Left lung (tissue), 10 donors: ENCODE measurements around the gene ARIH2. TPM values are rescaled to one million over a fixed set of nuclear protein-coding genes. Genes with fewer than 3 reads are reported as not detected.

ENCODE experiments used
- ATAC-seq: fragments of 200-7000 bp; cut with Tn5 transposase; one replicate; pipeline ENCODE4 v1.9.1; 2020; ENCODE audit warnings: moderate library complexity
- DNase-seq, 4 donors: peaks; one replicate each; pipeline ENCODE4 v3.0.0-alpha.2; 2013 to 2020
- H3K27ac ChIP-seq, 2 donors: fragments of 200-600 bp; sonication (generic) in 1 of 2; one replicate each; pipeline versions ENCODE4 v1.5.0 to v1.8.0; 2020 to 2021
- H3K27me3 ChIP-seq, 2 donors: fragments of 200-600 bp; sonication (generic) in 1 of 2; one replicate each; pipeline versions ENCODE4 v1.5.0 to v1.8.0; 2020 to 2021
- H3K36me3 ChIP-seq, 2 donors: fragments of 200-600 bp; sonication (generic) in 1 of 2; one replicate each; pipeline versions ENCODE4 v1.5.0 to v1.8.0; 2020 to 2021
- H3K4me1 ChIP-seq, 2 donors: fragments of 200-600 bp; one replicate each; pipeline ENCODE4 v1.8.0; 2021
- H3K4me3 ChIP-seq, 2 donors: fragments of 200-600 bp; sonication (generic) in 1 of 2; one replicate each; pipeline versions ENCODE4 v1.5.0 to v1.8.0; 2020 to 2021; ENCODE audit warnings: mild to moderate bottlenecking in 1 of 2
- H3K9me3 ChIP-seq, 2 donors: fragments of 200-600 bp; sonication (generic) in 1 of 2; one replicate each; pipeline versions ENCODE4 v1.5.0 to v1.8.0; 2020 to 2021
- CTCF ChIP-seq, 2 donors: fragments of 200-600 bp; sonication (generic) in 1 of 2; IDR thresholded peaks; one replicate each; pipeline versions ENCODE4 v1.5.0 to v1.8.0; 2021; ENCODE audit warnings: antibody characterized with exemption in 2 of 2
- intact Hi-C, 2 donors: fragments of 100-400 bp; cut with DNase I; formaldehyde crosslinking; loops; one replicate each; pipeline versions ENCODE4 v1.11.2 to v1.14.2; 2022
- polyA plus RNA-seq, 6 donors: library from polyadenylated mRNA; unstranded; fragments of 120-200 nt; gene quantifications; one replicate each; pipeline ENCODE4 v1.2.1, GENCODE V29; 2013; ENCODE audit not compliant: insufficient read length in 6 of 6
- total RNA-seq, 2 donors: library from RNA; stranded (reverse); fragmentation: NEBNext Ultra II Directional; extraction: Animal tissue kit (Norgen Biotek cat#: 25700); gene quantifications; one replicate each; pipeline ENCODE4 v1.2.1, GENCODE V29; 2021
- donor health status: DM: no; HTN: yes; CAD: no.
- donor health status: DM: no; HTN: no; CAD: no.

ARIH2 gene
- total and polyA plus RNA-seq, 8 donors, result 67.9 to 92.4 (median 83.5) TPM

GRCh38 chr3:49026536-49026935, 107.9 kb downstream of the ARIH2 start:
- ATAC-seq (no peak), DNase-seq (no peak)
- H3K9me3 ChIP-seq, result no peaks in the 10 kb centered on the region
- H3K36me3 ChIP-seq, result peaks cover 0 to 64% of the 10 kb centered on the region in 2 donors
- H3K4me1 ChIP-seq, result peaks cover 21 to 58% of the 10 kb centered on the region in 2 donors
- no peak for TF ChIP-seq CTCF (IDR thresholded peaks at IDR 0.05)
- H3K27me3 ChIP-seq, result no peaks in the 10 kb centered on the region
- H3K27ac ChIP-seq, result no peak overlapping the region
- H3K4me3 ChIP-seq, result no peak overlapping the region
- intact Hi-C loops, result no loop called here

- intact Hi-C loops, result no loop called here
- H3K4me3 ChIP-seq, result no peak overlapping the region
- no peaks in the 10 kb centered on the region for H3K27me3 ChIP-seq
- ATAC-seq (no peak), DNase-seq (no peak)
- peaks cover 0 to 75% of the 10 kb centered on the region in 2 donors for H3K36me3 ChIP-seq
- no peaks in the 10 kb centered on the region for H3K9me3 ChIP-seq
- no peak overlapping the region for H3K27ac ChIP-seq
- H3K4me1 ChIP-seq, result peaks cover 21 to 55% of the 10 kb centered on the region in 2 donors
- TF ChIP-seq CTCF (IDR thresholded peaks at IDR 0.05), result no peak
Observed at GRCh38 chr3:49027634-49028033, 109.0 kb downstream of the ARIH2 start.

- DNase-seq (no peak), ATAC-seq (no peak)
- Histone ChIP-seq H3K9me3 (no peaks in the 10 kb centered on the region), H3K4me3 (peak overlapping the region; percentile 65 to 68), H3K4me1 (peaks cover 15 to 49% of the 10 kb centered on the region in 2 donors), H3K27ac (peak overlapping the region in 1 of 2 donors; percentile 84), H3K36me3 (peaks cover 0 to 77% of the 10 kb centered on the region in 2 donors), H3K27me3 (no peaks in the 10 kb centered on the region)
- no peak for TF ChIP-seq CTCF (IDR thresholded peaks at IDR 0.05)
- intact Hi-C loops, result no loop called here
Observed at GRCh38 chr3:49028298-49028672, 109.6 kb downstream of the ARIH2 start.

- DNase-seq (peak; percentile 94 to 98 (median 96)), ATAC-seq (peak; percentile 97)
- Histone ChIP-seq H3K4me3 (peak within 1 kb of the TSS; percentile 65 to 68), H3K4me1 (peaks cover 13 to 42% of the 10 kb centered on the region in 2 donors), H3K36me3 (peaks cover 0 to 76% of the 10 kb centered on the region in 2 donors), H3K9me3 (no peaks in the 10 kb centered on the region), H3K27ac (peak within 1 kb of the TSS; percentile 70 to 84), H3K27me3 (no peaks in the 10 kb centered on the region)
- peak in 1 of 2 donors; percentile 15 for TF ChIP-seq CTCF (IDR thresholded peaks at IDR 0.05)
- intact Hi-C loops, result no loop called here
Observed at GRCh38 chr3:49028673-49029562, 110.3 kb downstream of the ARIH2 start, which contains the start of gene IMPDH2. Gene IMPDH2, minus strand, starts transcription at chr3:49029398. Its CDS starts 48 bp downstream, at chr3:49029350.

- Histone ChIP-seq H3K27ac (peak overlapping the region; percentile 70 to 84), H3K27me3 (no peaks in the 10 kb centered on the region), H3K4me1 (peaks cover 13 to 38% of the 10 kb centered on the region in 2 donors), H3K4me3 (peak overlapping the region; percentile 65 to 68), H3K36me3 (peaks cover 0 to 76% of the 10 kb centered on the region in 2 donors), H3K9me3 (no peaks in the 10 kb centered on the region)
- ATAC-seq (no peak), DNase-seq (no peak)
- TF ChIP-seq CTCF (IDR thresholded peaks at IDR 0.05), result no peak
- intact Hi-C loops, result no loop called here
Observed at GRCh38 chr3:49029563-49029884, 110.9 kb downstream of the ARIH2 start.
